ENCODE results near the gene FBXO10.
A peak's percentile ranks its signal among the peaks of the same experiment; 100 is the strongest.
"Not testable (repeated sequence)": the region's sequence is repeated elsewhere in the genome, so short reads cannot be mapped to it uniquely, and the experiment has no call there.

The FBXO10 gene

DNA sequence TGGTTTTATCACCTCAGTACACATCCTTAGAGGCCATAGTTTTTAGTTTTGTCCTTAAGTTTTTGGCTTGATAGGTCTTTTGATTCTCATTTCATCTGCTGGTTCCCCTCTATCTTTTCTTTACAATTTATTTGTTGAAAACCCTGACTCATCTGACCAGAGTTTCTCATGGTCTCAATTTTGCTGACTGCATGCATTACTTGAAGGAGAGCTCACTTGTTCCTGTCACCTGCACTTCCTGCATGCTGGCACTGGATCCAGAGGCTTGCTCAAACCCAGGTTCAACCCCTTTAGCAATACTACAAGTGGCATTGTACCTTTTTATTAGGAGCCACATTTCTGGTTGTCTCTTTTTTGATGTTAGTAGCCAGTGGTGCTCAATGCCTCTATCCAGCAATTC is 26.7 kb downstream of the FBXO10 start:
- DNase-seq: no peak

DNA sequence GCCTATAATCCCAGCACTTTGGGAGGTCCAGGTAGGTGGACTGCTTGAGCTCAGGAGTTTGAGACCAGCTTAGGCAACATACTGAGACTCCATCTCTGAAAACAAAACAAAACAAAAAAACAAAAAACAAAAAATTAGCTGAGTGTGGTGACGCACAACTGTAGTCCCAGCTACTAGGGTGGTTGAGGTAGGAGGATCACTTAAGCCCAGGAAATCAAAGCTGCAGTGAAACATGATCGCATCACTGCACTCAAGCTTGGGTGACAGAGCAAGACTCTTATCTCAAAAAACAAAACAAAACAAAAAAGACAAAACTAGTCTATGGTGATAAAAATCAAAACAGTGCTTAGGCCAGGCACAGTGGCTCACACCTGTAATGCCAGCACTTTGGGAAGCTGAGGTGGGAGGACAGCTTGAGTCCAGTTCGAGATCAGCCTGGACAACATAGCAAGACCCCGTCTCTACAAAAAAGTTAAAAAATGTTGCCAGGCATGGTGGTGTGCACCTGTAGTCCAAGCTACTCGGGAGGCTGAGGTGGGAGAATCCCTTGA is 28.8 kb downstream of the FBXO10 start:
- DNase-seq: no peak

DNA sequence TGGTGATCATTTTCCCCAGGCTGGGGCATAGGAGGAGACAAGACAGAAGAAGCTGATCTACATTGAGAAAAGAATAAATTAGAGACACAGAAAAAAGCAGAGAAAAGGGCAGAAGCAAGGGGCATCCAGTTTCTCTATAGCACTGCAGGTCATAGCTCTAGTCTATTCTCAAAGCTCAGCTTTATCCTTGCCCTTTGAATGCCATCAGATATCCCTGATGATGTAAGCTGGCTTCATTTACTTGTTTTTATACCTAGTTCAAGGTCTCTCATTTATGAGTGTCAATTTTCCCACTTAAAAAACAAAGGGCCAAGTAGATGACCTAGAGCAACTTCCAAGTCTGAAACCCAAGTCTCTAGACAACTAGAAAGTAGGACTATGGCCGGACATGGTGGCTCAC is 32.7 kb downstream of the FBXO10 start:
- no peak for DNase-seq

DNA sequence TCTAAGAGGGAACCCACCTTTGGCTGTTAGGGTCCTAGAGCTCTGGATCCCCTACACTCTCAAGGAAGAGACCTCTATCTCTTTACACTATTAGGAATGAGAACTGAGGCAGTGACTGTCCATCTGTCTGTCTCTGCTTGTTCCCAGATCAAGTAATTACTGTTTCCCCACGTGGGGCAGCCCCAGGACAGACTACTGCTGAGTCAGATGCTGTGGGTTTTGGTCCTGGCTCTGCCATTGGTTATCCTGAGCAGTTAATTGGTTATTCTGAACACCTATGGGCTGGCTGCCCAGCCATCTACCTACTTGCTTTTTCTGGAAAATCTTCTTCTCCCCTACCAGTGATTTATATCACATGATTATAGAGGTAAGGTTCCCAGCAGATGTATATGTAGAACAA is 33.3 kb downstream of the FBXO10 start:
- DNase-seq: no peak

DNA sequence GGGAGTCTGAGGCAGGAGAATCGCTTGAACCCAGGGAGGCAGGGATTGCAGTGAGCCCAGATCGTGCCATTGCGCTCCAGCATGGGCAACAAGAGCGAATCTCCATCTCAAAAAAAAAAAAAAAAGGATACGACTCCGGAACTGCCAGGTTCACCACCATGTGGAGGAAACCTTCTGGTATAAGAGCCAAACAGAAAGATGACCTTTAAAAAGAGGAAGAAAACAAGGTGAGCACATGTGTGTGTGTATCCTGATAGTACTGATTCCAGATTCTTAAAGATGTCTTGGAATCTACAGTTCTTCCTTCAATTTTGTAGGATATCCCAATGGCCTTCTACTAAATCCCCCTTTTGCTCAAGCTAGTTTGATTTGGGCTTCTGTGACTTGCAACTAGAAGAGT is 33.7 kb downstream of the FBXO10 start:
- no peak for DNase-seq

DNA sequence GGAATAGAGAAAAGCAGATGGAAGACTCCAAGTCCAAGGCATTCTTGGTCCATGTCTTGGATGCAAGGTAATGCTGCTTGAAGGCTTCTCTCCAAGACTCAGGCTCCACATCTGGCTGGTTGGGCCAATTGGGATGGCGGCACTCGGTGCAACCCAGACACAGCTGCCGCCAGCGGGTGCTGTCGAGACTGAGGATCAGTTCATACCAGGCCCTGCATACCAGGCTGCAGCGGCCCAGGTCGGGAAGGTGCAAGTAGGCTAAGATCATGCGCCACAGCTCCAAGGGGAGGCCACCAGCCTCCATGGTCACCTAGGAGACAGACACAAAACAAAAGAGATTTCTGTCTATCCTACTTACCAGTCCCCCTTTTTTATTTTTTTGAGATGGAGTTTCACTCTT is 34.7 kb downstream of the FBXO10 start:
- DNase-seq: no peak

DNA sequence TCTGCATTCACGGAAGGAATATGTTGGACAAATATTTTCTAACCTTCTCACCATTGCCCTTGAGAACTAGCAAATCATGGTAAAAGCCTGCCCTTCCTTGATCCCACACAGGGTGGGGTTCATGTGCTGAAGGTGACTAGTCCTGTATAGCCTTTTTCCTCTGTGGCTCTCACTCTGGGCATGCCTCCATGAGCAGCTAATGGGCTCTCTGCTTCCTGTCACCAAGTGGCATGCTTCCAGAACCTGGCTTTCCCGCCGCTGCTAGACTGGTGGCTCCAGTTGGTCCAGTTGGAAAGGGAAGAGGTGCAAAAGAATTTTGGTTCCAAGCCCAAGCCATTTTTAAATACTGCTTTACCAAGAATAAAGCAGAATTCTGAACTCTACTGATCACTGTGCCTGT is 35.5 kb downstream of the FBXO10 start:
- no peak for DNase-seq

DNA sequence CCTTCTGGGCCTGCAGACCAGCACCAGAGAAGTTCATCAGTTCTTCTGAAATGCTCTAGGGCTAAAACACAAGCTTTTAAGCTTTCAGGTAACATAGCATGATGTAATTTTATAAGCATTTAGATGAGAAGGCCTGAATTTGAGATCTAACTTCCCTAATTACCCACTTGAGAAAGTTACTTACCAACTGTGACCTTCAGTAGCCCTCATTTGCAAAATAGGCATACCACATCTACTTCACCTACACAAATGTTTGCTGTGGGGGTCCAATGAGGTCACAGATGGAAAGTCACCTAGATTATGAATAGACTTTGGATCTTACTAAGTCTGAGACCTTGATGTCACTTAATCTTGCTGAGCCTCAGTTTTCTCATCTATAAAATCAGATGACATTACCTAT is 36.5 kb downstream of the FBXO10 start:
- no peak for DNase-seq

DNA sequence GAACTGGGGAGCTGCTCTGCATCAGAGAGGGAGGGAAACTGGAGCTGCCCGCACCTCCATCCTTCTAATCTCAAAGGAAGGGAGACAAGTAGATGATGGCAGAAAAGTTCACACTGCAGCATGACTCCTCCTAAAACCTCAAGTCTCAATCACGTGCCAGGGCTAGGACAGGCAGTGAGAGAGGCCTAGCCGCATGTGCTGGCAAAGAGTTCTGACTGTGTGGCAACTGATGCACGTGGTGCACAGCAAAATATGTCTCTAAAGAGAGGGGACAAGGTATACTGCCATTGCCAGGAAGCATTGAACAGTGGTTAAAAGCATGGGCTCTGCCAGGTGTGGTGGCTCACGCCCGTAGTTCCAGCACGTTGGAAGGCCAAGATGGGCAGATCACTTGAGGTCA is 38.1 kb downstream of the FBXO10 start:
- DNase-seq: no peak

DNA sequence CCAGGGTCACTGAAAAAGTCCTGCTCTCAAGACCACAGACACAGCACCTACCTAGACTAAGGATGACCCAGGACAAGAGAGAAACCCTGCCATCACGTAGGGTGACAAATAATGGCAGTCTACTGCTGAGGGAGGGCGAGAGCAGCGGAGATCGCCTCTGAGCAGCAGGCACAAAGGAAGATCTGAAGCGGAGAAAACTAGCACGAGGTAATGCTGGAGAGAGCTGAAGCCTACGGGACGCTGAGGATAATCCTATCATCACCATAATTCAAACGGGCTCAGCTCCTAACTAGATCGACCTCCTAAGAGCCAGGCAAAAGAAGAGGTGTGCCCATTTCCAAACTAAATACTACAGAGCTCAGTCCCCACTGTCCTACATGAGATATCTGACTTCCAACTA is 41.3 kb downstream of the FBXO10 start:
- no peak for DNase-seq

DNA sequence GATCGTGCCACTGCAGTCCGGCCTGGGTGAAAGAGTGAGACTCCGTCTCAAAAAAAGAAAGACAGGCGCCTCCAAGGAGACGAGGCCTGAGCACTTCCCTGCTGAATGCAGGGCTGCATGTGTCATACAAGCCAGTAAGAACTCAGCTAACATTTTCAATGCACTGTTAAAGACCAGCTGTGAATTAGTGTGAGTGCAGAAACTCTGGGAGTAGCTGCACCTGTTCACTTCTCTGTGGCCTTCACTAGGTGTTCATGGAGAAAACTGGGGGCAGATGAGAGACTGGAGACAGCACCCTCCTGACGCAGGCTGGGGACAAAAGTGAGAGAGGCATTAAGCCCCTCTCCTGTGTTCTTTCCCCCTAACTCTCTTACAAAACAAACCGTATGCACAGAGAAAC is 41.8 kb downstream of the FBXO10 start:
- DNase-seq: no peak

DNA sequence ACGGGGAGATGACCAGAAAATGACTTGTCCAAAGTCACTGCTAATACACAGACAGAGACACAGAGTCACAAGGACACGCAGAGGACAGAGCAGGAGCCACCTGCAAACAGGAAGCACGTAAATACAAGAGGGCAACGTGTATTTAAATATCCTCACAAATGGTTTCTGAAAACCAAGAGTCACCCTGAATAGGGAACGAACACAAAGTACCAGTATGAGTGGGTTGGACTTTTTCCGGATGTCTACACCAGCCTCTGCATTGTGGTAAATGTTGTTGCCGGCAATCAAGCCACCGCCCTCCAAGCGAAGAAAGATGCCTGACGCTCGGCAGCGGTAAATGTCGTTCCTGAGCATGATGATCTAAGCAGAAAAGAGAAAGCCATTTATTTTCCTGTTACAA is 44.5 kb downstream of the FBXO10 start:
- DNase-seq: no peak

DNA sequence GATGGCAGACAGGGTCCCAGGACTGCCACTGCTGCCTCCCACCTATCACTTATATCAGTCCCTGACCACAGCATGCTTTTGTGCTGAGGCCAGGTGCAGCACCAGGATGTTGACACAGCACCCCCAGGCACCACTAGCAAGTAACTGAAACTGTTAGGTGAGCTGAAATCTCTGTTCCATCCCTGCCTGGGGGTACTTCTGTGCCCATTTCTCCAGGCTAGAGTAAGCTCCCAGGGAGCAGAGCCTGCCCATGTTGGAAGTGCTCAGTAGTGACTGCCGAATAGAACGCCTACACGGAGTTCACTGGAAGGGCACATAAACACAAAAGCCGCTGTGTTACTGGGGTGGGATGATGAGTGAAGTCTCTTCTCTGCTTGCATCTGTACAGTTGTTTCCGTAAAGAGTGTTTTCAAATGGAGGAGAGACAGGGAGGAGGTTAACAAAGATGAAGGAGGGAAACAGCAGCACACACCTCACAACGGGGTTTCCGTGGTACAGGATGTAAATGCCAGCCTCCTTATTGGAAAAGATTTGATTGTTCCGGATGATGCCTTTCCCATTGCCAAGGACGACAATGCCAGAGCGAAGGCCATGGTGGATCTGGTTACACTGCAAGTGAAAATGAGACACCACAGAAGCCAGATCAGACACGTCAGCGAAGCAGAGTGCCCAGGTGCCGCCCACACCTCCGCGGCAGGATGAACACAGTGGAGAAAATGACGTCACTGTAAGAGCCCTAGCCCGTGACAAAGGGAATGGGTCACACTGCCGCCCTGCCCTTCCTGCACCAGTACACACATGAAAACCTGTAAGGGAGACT is 47.3 kb downstream of the FBXO10 start:
- no peak for DNase-seq

DNA sequence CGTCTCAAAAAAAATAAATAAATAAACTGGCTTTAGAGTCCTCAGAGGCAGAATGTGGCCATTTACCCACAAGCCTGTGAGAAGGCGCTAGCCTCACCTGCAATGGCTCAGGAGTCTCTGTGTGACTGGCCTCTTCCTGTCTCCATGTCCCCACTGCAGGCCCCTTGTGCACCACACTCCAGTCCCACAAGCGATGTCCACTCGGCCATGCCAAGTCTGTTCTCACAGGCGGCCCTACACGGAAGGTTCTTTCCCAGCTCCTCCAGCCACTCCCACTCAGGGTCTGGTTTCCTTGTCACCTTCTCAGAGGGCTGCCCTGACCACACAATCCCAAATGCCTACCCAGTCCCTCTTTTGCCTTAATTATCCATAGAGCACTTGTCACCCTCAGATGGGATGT is 52.3 kb downstream of the FBXO10 start:
- no peak for DNase-seq

DNA sequence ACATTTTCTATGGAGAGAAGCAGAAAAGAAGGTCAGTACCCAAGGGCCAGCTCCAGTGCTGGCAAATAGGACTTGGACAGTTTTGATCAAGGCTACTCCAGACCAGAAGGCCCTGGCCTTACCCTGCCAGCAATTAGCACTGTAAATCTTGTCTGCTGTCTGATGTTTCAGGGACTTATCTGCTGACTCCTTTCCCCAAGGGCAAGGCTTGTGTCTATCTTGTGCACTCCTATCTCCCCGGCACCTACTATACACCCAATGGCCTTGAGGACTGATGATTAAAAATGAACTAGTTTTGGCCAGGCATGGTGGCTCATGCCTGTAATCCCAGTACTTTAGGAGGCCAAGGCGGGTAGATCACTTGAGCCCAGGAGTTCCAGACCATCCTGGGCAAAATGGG is 53.2 kb downstream of the FBXO10 start:
- peak; percentile 48 for DNase-seq

DNA sequence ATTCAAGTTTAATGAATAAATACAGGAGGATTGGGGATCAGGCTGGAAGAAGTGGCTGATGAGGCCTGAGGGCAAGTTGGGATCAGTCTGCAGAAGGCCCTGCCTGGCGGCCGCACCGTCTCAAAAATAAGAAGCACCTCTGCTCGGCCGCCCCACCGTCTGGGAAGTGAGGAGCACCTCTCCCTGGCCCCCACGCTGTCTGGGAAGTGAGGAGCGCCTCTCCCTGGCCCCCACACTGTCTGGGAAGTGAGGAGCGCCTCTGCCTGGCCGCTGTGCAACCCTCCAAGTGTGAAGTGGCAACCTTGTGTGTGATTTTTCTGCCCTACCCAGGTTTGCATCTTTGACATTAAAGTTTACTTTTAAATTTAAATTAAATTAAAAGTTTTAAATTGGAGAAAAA is 55.1 kb downstream of the FBXO10 start:
- DNase-seq: no peak

DNA sequence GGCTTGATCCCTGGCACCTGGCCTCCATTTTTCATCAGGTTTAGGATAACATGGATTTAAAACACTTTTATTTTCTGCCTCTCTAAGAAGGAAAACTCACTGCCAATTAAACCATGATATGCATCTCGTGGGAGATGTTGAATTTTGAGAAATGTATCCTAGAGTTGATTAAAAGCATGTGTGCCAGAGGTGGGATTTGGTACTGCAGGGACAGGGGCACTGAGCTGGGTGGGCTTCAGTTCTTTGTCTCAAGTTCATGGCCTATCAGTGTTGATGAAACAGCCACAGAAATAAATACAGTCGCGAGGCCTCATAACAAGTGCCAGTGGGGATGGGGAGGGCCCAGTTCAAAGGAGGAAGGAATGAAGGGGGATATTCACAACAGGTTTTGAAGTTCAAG is 55.5 kb downstream of the FBXO10 start:
- no peak for DNase-seq

DNA sequence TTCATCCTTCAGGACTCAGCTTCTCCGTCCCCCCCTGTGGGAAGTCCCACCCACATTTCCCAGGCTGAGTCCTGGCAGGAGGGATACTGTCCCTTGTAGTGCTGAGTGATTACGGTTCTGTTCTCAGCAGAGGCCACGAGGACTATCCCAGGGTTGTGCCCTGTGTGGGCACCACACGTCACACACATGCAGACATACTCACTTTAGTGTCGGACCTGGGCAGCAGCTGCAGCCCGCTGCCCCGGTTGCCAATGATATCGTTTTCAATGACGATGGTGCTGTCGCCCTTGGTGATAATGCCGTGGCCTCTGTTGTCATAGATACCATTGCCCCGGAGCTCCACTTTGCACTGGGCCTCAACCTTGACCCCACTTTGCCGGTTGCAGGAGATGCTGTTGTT is 58.3 kb downstream of the FBXO10 start:
- no peak for DNase-seq

DNA sequence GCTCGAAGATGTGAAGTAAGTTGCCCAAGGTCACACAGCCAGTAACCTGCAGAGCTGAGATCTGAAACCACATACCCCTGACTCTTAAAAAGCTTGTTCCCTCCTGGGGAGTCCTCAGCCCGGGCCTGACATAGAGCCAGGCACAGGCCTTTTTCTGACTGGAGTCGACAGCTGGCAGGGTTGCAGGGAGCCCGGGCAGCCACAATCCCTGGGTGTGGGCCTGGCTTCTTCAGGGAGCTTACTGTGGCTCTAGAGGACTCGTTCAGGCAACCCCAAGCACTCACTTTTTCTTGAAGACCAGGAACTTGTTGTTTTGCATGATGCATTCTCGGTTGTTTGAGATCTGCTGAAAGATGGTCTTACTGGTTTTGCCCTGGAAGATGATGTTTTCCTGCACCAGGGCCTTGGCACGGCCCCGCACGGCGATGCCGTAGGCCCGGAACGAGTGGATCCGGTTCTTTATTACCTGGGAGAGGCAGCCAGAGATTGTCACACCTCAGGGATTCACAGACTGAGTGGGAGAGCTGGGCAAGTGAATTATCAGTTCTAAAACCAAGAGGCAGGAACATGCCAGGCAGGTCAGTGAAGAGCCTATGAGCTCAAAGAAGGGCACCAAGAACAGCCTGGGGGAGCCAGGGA is 60.4 kb downstream of the FBXO10 start:
- DNase-seq: no peak

DNA sequence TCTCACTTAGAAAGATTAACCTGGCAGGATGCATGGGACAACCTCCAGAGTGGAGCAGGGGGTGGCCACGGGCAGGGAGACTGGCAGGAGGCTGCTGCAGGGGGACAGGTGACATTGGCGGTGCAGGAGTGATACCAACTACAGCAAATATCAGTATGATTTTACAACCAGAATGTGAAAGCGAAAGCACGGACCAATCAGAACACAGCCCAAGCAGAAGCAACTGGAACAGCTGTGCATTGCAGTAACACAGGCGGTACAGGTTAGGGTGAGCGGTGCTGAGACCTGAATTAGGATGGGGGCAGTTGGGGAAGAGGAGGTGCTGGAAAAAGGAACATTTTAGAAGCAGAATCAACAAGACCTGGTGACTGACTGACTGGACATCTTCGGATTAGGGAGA is 61.2 kb downstream of the FBXO10 start:
- no peak for DNase-seq

DNA sequence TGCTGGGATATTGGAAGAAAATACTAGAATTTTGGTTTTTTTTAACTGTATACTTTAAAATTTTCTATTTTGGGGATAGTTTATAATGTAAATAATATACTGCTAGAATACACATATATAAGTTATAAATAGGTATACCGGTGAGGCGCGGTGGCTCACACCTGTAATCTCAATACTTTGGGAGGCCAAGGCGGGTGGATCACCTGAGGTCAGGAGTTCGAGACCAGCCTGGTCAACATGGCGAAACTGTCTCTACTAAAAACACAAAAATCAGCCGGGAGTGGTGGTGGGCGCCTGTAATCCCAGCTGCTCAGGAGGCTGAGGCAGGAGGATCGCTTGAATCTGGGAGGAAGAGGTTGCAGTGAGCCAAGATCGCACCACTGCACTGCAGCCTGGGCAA is 61.8 kb downstream of the FBXO10 start:
- not testable (repeated sequence) for DNase-seq

DNA sequence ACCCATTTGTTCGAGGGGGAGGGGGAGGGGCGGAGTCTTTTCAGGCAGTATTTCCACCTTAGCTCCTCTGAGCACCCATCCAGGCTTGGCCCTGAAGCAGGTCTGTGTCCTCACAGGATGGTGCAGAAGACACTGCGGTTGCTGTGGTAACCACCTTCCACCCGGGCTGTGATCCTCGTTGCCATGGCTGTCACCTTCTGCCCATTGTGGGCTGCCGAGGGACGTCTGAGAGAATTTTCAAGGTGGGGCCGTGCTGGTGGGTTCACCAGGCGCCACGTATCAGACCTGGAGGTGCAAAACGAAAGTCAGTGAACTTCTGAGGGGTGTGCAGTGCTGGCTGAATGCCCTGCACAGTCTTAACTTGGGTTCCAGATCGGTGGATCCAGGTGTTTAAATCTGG is 63.7 kb downstream of the FBXO10 start:
- no peak for DNase-seq

DNA sequence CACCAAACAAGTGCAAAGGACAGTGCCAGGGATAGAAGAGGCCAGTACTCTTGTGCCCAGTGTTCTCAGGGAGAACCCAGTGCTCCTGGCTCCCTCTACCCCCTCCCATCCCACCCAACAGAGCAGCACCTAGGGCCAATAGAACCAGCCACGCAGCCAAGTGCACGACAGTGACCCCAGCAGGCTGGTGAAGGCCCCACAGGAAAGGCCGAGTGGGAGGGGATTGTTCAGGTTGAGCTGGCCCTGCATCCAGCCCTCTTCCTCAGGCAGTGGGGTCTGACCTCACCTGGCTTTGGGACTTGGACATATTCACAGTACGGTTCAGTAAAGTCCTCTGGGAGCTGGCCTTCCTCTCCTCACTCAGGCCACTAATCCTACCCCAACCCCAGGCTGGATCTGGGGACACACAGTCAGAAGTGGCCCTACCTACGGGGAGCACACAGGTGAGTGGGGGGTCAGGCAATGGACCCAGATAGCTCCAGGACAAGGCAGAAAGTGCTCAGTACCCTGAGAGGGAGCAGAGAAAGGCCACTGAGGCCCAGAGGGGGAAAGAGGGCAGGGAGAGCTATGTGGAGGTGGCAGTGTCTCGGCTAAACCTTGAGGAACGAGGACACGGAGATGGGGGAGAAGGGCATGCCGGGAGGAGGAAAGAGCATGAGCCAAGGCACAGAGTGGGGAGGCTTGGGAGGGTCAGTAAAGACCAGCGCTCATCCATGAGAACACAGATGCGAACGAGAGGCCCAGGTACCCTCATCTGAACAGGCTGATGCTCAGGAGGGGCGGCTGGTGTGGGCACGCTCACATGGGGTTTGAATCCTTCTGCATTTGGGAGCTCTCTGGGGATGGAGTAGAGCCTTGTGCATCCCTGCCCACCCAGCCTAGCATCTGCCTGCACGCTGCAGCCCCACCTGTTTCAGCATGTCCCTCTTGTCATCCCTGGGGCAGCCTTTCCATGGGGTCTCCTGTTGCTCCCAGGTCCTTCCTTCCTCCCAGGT is 64.9 kb downstream of the FBXO10 start:
- peak; percentile 29 for DNase-seq
